ENCODE measurements around the gene KRT12. TPM values are rescaled to one million over a fixed set of nuclear protein-coding genes. Genes with fewer than 3 reads are reported as not detected.

The KRT12 gene
- under 1 TPM in 3 of 5 donors, not detected in 2; 0.06 to 0.14 (median 0.13) TPM for polyA plus RNA-seq (ENCODE audit: insufficient read depth in 1 of 5, insufficient read length in 5 of 5, low replicate concordance in 1 of 5)
- long read RNA-seq, donor 1: 0 reads
- long read RNA-seq, donor 2: 0 reads
- long read RNA-seq, donor 3: 0 reads
- long read RNA-seq, donor 4: 0 reads
- long read RNA-seq, donor 5: 0 reads
- long read RNA-seq, donor 6: 0 reads
- long read RNA-seq, donor 7: 0 reads
- long read RNA-seq, donor 8: 0 reads

DNA sequence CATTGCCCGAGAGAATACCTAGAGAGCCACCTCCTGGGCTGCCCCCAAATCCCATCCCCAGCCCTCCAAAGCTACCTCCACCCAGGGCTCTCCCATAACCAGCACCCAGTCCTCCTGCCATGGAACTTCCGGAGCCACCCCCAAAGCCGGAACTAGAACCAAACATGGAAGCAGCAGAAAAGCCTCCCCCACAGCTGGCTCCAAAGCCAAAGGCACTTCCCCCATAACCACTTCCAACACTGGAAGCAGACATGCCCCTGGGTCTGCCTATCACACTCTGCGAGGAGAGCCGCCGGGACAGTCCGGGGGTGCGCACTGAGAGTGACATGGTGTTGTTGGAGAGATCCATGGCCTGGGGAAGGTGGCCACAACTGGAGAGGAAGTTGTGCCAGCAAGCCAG, at the start of gene KRT12:
Gene KRT12, minus strand, starts transcription at position 386 of the 400 bp plus-strand sequence. Its CDS starts 37 bp downstream, at position 349.
- DNase-seq: no peak

DNA sequence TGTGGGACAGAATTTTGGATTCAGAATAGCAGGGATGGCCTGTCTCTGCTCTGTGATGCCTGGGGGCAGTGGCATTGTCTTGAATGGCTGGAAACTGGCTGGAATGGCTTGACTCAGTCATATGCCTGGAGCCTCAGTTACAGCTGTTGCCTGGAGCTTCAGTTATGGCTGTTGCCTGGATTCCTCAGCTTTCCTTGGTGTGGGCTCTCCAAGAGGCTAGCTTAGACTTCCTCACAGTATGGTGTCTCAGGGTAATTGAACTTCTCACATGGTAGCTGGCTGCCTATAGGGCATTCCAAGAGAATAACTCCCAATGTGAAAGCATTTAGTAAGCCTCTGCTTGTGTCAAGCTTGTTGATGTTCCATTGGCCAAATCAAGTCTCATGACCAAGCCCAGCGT, 49.3 kb upstream of the KRT12 start:
- DNase-seq: no peak

DNA sequence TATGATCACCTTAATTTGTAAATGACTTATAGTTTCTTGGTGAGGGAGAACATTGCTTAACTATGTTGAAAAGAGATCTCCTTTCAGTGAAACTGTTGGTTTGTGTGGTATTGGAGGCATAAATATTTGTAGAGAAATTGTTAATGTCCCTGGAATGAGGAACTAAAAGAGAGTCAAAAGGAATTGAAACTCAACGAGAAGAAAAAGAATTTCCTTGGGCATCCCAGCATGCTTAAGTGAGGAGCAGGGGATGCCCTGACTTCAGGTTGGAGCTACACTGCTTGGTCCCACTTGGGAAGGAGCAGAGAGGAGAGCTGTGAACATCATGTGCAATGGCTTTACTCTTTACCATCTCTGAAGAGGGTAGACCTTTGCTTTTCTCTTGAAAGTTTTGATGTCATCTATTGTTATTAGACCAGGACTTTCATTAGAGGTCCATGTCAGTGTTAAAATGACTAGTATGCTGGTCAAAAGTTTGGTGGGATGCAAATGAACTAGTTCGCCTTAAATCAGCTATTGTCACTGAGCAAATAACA, 48.8 kb upstream of the KRT12 start:
- DNase-seq: no peak

DNA sequence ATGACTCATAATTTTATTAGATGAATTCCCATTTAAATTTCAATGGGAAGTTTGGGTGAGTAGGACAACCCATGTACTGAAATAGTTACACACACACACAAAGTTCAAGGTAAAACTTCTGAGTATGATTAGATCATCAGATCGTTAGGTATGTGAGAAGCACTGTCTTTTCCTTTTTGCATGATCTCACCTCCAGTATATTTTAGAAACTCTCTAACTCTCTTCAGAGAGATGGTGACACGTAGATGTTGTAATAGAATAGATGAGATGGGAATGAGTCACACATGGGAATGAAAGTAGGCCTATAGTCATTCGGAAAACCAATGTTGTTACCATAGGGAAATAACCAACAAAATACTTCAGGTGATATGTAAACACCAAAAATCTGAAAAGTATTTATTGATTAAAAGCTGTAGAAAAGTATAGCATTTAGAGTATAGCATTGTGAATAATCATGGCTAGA, 48.2 kb upstream of the KRT12 start:
- DNase-seq: no peak

DNA sequence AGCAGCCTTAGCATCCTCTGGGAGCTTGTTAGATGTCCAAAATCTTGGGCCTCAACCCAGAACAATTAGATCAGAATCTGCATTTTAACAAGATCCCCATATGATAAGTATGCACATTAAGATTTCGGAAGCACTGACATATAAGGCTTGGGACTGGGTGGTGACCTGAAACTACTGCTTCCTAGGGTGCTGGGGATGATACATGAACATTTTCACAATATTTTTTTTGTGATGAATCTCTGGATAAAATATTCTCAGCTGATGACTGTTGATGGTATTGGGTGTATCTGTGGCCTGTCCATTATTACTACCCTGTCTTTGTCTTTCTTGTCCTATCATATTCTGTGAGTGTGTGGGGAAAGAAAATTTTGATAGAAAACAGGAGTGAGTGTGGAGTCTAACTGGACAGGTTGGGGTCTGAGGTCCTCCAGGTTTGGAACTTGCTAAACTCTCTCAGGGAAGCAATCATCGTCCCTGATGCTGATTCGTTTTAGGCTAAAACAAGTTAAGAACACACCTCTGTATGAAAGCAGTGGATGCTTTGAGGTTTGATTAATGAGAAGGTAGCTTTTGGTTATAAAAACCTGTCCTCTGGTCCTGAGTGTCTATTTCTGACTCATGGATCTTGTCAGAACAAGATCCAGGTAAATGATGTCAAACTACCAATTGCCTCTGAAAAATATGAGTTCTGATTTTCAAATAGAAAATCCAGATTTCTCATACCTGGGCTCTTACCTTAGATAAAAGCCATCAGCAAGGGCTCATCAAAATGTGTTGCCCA, 47.2 kb upstream of the KRT12 start:
- DNase-seq: no peak

DNA sequence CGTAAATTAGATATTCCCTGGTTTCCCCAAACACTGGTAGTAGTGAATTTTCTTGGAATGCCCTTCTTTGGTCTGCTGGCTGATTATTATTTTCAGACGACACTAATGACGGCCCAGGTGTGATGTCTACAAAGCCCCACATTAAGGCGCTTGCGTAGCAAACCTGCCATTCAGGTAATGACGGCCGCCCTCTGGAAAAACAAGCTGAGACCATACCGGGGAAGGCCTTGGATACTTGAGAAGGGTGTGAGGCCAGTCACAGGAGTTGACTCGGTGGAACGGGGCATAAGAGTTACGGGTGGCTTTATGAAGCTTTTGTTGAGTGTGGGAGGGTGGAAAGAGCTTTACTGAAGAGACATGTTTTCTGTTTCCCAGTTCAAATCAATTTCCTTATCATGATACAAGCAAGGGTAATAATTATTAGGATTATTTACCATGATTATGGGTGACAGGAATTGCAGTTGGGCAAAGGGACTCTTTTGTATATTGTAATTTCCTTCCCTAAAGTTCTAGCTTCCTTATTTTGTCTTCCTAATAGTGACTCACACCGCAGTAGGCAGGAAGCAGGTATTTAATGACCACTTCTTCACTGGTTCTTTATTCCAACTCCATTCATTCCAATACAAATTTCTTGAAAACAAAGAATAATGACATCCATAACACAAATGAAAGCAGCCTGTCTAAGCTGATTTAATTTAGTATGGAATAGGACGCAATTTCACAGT, 45.6 kb upstream of the KRT12 start:
- no peak for DNase-seq

DNA sequence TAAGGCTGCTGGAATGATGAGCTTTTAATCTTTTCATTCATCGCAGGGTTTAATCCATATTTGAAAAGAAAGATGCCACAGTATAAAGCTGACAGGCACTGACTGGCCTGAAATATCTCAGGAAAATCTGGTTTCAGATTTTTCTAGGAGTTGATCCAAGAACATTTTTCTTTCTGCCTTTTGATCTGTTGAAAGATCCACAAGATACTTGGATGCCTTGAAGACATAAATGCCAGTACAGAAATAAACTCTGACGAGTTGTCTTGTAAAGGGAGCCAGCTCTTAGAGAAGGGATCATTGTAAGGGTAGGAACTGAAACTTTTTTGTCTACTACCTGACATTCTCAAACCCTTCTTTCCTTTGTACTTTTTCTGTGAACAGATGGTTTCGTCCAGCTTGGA, 43.4 kb upstream of the KRT12 start:
- DNase-seq: no peak

DNA sequence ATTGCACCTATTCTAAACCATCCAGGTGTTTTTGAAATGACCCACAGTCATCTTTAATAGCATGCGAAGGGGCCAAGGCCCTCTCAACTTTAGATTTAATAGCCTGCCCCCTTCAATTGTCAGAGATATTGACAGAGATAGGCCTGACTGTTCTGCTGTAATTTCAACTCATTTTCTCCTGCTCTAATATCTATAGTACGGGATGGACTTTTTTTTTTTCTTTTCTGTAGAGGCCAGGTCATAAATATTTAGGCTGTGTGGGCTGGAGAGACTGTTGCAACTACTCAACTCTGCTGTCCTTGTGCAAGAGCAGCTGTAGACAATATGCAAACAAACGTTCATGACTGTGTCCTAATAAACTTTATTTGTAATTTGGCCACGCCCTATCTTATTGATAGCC, 42.7 kb upstream of the KRT12 start:
- DNase-seq: no peak

DNA sequence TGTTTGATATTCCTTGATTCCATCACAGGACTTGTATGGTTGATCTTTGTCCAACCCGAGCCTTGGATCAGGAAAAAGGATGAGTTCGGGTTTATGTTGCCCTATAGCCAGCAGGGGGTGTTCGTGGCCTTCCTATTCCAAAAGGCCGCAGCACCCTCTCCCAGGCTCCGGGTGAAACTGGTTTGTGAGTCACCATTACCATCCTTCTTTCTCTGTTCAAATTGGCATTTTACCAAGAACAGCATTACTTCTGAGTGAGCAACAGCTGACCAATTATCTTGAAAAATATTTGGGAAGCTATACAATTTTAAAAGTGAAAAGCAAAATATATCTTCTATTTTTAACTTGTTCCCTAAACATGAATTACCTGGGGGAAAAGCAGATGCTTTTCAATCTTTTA, 42.3 kb upstream of the KRT12 start:
- DNase-seq: peak; percentile 42 to 69

DNA sequence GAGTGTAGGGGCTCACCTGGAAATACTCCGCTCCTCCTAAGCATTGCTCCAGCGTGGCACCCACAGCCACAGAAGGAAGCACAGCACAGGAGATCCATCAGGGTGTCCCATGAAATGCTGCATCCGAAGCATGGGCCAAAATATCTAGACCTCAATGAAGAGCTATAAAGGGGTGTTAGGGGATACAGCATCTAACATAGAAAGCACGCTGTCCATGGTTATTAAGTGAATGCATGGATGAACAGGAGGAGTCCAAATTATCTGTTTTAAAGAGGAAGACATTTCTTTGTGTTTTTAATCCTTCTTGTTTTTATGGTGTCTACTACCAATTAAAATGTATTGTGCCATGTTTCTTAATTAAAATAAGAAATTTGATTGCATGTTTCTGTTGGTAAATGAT, 39.6 kb upstream of the KRT12 start:
- no peak for DNase-seq

DNA sequence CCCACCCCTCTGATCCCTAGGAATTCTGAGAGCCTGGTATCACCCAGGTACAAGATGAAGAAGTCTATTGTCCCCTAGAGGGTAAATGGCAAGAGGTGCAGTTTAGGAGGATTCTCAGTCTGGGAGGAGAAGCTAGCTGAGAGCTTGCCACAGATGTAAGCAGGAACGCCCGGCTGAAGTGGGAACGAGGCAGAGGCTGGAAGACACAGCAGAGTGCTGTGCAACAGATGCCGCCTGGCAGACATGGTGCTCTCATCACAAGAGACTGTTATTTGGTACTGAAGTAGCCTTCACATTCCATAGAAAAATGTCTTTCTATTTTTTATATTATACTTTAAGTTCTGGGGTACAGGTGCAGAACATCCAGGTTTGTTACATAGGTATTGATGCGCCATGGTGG, 38.3 kb upstream of the KRT12 start:
- DNase-seq: no peak

DNA sequence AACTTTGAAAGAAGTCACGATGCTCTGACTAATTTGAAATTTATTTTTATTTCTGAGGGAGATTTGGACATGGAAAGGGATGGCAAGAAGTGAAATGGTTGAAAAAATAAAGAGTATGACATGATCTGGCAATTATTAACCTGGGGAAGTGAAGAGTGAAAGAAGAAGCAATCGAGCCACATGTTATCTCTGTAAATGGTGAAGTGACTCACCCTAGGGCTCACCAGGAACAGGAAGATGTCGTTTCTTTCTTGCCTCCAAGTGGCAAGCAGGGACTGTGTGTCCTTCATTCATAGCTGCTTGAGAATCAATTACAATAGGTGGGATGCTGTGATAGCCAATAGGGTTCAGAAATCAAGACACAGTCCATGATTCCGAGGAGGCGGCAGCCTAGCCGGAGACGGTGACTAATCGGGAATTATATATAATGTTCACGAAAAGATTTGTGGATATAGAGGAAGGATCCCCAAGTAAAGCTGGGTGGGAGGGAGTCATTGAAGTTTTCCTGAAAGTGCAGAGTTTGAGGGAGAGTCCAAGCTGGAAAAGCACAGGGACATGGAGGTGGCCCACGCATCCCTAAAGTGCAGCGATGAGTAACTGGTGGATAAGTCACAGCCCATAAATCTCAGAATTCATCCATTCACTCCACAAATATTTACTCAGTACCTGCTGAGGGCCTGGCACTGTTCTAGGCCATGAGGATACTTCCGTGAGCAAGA, 36.3 kb upstream of the KRT12 start:
- DNase-seq: no peak

DNA sequence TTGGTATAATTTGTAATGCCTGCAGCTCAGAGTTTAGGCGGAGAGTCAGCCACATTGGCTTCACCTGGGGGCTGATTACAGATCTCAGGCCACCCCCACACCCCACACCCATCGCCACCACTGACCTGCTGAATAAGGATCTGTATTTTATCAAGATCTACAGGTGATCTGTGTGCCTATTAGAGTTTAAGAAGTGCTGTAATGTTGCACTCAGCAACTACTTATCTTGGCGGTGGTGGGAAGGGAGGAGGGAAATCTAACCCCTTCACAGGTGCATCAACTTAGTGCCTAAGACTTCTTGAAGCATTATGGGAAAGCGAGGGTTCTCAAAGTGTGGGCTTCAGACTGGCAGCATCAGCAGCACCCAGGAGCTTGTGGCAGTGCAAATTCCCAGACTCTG, 35.5 kb upstream of the KRT12 start:
- no peak for DNase-seq

DNA sequence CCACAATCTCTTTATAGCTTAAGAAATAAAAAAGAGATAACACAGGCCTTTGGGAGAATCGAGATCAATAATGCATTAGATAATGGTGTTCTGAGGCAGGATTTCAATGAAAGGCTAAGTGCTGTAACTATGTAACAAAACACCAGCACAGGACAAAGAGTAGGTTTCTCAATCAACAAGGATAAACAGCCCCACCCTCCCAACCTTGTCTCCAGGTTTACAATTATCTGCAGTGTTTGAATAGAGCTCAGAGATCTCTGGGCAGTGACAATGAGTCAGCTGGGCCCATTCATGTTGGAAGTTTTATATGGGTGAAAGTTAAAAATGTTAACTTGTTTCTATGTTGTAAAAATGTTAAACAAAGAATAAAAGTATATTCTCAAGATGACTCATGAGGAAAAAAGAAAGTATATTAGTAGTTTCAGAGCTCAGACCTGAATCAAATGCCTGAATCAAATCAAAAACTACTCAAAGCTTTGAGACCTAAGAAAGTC, 35.0 kb upstream of the KRT12 start:
- no peak for DNase-seq

DNA sequence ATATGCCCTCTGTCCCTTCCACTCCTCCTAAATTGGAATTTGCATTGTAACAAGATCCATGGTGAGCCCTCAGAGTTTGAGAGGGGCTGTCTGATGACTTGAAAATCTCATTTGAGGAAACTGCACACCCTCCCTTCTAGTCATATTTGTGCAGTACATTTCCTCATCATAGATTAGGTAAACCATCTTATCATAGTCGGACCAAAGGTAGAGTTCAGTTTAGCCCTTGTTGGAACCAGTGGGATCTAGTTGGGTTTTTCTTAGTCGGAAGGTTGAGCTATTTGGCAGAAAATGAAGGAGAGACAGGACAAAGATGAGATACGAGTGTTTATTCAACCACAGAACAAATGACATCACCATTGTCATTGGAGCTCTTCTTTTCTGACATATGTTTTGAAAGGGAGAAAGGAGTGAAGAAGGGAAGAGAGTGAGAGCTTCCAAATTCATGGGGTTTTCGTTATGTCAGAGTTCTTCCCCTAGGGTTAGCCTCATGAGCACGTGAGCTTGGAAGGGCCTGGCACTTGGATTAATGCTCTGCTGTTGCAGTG, 33.9 kb upstream of the KRT12 start:
- no peak for DNase-seq

DNA sequence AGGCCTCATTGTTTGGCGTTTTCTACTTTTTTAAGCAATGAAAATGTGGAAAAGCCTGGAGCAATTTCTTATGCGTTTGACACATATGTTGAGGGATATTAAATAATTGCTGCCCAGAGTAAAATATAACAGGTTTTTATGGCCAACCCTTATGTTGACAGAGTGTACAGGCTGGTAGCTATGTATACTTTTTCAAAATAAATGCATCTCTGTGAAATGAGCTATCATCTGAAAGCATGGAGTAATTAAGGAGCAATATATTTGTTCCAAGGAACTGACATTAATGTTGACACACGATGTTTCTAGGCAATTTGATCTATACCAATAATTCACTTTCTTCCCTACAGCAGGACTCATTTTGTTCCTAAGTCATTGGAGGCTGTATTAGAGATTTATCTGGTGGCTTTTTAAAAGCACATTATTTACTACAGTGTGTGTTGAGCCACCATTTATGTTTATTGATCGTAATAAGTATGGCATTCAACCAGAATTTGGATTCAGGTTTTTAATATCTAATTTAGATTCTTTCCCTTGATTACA, 30.0 kb upstream of the KRT12 start:
- no peak for DNase-seq

DNA sequence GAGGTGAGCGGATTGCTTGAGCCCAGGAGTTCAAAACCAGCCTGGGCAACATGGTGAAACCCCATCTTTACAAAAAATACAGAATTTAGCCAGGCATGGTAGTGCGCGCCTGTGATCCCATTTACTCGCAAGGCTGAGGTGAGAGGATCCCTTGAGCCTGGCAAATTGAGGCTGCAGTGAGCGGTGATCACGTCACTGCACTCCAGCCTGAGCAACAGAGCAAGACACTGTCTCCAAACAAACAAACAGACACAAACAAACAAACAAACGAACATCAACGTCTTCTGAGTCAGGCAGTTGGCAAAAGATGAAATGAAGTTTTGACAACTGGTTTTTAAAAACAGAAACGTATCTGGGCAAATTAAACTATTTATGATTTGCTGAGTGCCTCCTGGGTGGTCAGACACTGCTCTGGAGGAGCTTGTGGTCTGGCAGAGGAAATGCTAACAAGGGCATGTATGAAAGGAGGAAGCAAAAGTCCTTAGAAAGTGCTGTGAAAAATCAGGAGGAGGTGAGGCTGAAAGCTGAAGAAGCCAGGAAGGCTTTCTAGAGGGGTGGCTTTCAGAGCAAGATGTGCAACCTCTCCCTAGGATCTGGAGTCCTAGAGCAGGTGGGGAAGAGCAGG, 28.2 kb upstream of the KRT12 start:
- DNase-seq: no peak

DNA sequence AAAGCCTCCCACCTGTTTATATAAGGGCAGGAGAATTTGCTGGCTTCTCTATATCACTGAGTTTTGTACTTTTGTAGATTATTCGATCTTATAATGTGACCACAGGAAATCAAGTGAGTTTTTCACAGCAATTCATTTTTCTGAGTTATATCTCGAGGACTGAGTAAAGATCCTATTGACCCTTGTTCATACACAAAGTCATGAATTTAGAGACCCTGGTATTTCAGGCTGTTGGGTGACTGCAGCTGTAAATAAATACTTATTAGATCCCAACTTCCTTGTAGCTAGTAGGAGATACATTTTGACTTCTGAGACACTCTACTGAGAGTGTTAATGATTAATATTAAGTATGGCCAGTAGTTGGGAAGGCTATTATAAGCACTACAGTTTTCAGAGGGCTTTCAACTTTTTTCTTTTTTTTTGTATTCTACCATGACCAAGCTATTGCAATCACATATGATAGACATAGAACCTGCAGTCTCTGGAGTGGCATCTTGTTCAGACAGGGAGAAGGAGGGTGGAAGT, 21.2 kb upstream of the KRT12 start:
- no peak for DNase-seq

DNA sequence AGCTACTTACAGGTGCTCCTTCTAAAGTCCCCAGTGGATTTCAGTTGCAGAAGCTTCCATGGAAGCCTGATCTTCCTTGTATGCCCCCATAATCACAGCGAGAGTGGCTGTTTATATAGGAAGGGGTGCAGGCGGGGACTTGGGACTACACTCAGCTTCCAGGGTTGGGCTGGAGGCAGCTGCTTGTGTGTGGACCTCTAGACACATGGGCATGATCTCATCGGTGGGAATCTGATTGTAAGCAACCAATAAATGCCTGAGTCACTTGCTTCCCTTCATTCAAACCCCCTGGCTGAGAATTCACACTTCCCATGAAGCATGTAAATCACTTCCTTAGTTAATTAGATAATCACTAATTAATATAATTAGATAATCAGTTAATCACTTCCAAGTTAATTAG, 19.1 kb upstream of the KRT12 start:
- DNase-seq: no peak

All from right lung (tissue), 10 donors.